Mesothelial cell of epicardium (in vitro differentiated cells): ENCODE measurements around the gene THSD4. TPM values are rescaled to one million over a fixed set of nuclear protein-coding genes. Genes with fewer than 3 reads are reported as not detected.

Experiments used
- DNase-seq, 2 experiments: peaks; one replicate each; pipeline ENCODE4 v3.0.0; 2021; ENCODE audit warnings: low spot score in 2 of 2; ENCODE audit not compliant: unreplicated experiment in 2 of 2
- H3K27ac Mint-ChIP-seq: 2 replicates; pipeline ENCODE4 v1.8.0; 2021; ENCODE audit warnings: mixed read lengths
- H3K27me3 Mint-ChIP-seq: 2 replicates; pipeline ENCODE4 v1.8.0; 2021; ENCODE audit warnings: low read depth, mixed read lengths
- H3K36me3 Mint-ChIP-seq: 2 replicates; pipeline ENCODE4 v1.8.0; 2021; ENCODE audit warnings: mixed read lengths
- H3K4me1 Mint-ChIP-seq: 2 replicates; pipeline ENCODE4 v1.8.0; 2021; ENCODE audit warnings: mixed read lengths
- H3K4me3 Mint-ChIP-seq: 2 replicates; pipeline ENCODE4 v1.8.0; 2021; ENCODE audit warnings: mild to moderate bottlenecking, moderate library complexity, mixed read lengths
- H3K9me3 Mint-ChIP-seq: 2 replicates; pipeline ENCODE4 v1.8.0; 2021; ENCODE audit warnings: mixed read lengths
- CTCF ChIP-seq: fragments of 200-600 bp; sonication (generic); IDR thresholded peaks from one replicate; pipeline ENCODE4 v1.5.0; 2021; ENCODE audit warnings: antibody characterized with exemption; ENCODE audit not compliant: unreplicated experiment
- total RNA-seq: library from RNA; stranded (reverse); gene quantifications from 3 replicates; pipeline ENCODE4 v1.2.1, GENCODE V29; 2021

The THSD4 gene
- total RNA-seq, 1 donor from 2014 or later = 93.9 TPM

GRCh38 chr15:71083349-71083748 is 31.9 kb upstream of the THSD4 start:
- Mint-ChIP-seq H3K27ac (no peak overlapping the region), H3K27me3 (peaks cover 27% of the 10 kb centered on the region), H3K4me1 (peaks cover 13% of the 10 kb centered on the region), H3K9me3 (peaks cover 20% of the 10 kb centered on the region), H3K4me3 (no peak overlapping the region), H3K36me3 (peaks cover 3% of the 10 kb centered on the region)
- DNase-seq = no peak
- TF ChIP-seq CTCF = no peak

GRCh38 chr15:71084264-71084663 is 31.0 kb upstream of the THSD4 start:
- Mint-ChIP-seq H3K4me3 (no peak overlapping the region), H3K27me3 (peaks cover 27% of the 10 kb centered on the region), H3K36me3 (peaks cover 3% of the 10 kb centered on the region), H3K9me3 (peaks cover 26% of the 10 kb centered on the region), H3K27ac (no peak overlapping the region), H3K4me1 (peaks cover 7% of the 10 kb centered on the region)
- no peak for TF ChIP-seq CTCF
- no peak for DNase-seq

GRCh38 chr15:71085809-71086208 is 29.5 kb upstream of the THSD4 start:
- peaks cover 26% of the 10 kb centered on the region for H3K9me3 Mint-ChIP-seq
- no peak for TF ChIP-seq CTCF
- peaks cover 3% of the 10 kb centered on the region for H3K36me3 Mint-ChIP-seq
- H3K4me1 Mint-ChIP-seq = no peaks in the 10 kb centered on the region
- H3K27ac Mint-ChIP-seq = no peak overlapping the region
- H3K4me3 Mint-ChIP-seq = no peak overlapping the region
- DNase-seq = no peak
- H3K27me3 Mint-ChIP-seq = peaks cover 27% of the 10 kb centered on the region

GRCh38 chr15:71088155-71088554 is 27.1 kb upstream of the THSD4 start:
- Mint-ChIP-seq H3K36me3 (peaks cover 3% of the 10 kb centered on the region), H3K27me3 (peaks cover 25% of the 10 kb centered on the region), H3K9me3 (peaks cover 26% of the 10 kb centered on the region), H3K4me1 (peaks cover 7% of the 10 kb centered on the region), H3K27ac (no peak overlapping the region), H3K4me3 (no peak overlapping the region)
- no peak for DNase-seq
- no peak for TF ChIP-seq CTCF

- H3K9me3 Mint-ChIP-seq = peaks cover 26% of the 10 kb centered on the region
- H3K4me3 Mint-ChIP-seq = no peak overlapping the region
- no peak overlapping the region for H3K27ac Mint-ChIP-seq
- peaks cover 13% of the 10 kb centered on the region for H3K4me1 Mint-ChIP-seq
- TF ChIP-seq CTCF = no peak
- H3K27me3 Mint-ChIP-seq = peaks cover 25% of the 10 kb centered on the region
- DNase-seq = no peak
- peaks cover 3% of the 10 kb centered on the region for H3K36me3 Mint-ChIP-seq
Measured at GRCh38 chr15:71088683-71089082, 26.6 kb upstream of the THSD4 start.

- no peak for TF ChIP-seq CTCF
- peaks cover 22% of the 10 kb centered on the region for H3K27me3 Mint-ChIP-seq
- peaks cover 15% of the 10 kb centered on the region for H3K4me1 Mint-ChIP-seq
- H3K27ac Mint-ChIP-seq = no peak overlapping the region
- DNase-seq = no peak
- H3K9me3 Mint-ChIP-seq = peaks cover 26% of the 10 kb centered on the region
- H3K36me3 Mint-ChIP-seq = peaks cover 3% of the 10 kb centered on the region
- no peak overlapping the region for H3K4me3 Mint-ChIP-seq
Measured at GRCh38 chr15:71089801-71090200, 25.5 kb upstream of the THSD4 start.
